Measurements from ENCODE around the gene STARD10. TPM values are rescaled to one million over a fixed set of nuclear protein-coding genes. Genes with fewer than 3 reads are reported as not detected.

STARD10 gene
- polyA plus RNA-seq, 3 donors = 49.3 to 142 (median 53.8) TPM

DNA sequence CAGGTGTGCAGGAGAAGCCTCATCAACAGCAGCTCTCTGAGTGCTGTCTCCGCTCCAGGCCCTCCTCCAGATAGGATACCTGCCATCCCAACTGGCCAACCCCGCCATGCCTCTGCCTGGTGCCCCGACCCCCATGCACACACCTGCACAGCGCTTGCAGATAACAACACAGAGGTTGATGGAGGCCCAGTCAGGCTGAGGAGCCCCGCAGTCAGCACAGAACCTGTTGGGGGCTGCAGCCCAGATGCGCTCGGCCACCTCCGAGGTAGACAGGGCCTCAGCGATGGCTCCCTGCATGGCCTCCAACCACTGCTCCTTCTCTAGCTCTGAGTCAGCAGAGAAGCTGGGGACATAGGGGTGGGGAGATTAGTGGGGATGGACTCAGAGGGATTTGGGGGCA, 86.8 kb downstream of the STARD10 start:
- WGBS, 3 donors = 92 to 97% (median 97%) methylated on average over 9 of the region's 9 CpGs
- H3K27ac ChIP-seq (ENCODE audit: low read depth, low read length) = no peak overlapping the region

DNA sequence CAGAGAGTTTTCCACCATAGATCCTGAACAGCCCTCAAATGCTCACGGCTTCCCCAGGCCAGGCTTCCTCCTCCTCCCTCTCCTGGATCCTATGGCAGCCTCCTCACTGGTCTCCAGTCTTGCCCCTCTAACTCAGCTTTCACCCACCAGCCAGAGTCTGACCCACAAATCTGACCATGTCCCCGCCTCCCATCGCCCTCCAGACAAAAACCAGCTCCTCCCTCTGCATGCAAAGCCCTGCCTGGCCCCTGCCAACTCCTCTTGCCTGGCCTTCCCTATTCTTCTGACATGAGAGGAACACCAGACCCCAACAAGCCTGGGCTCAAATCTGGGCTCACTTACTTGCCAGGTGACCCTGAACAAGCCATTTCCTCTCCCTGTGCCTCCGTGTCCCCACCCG, 87.3 kb downstream of the STARD10 start:
- 78 to 88% (median 79%) methylated on average over 5 of the region's 5 CpGs for WGBS, 3 donors
- H3K27ac ChIP-seq (ENCODE audit: low read depth, low read length) = no peak overlapping the region

DNA sequence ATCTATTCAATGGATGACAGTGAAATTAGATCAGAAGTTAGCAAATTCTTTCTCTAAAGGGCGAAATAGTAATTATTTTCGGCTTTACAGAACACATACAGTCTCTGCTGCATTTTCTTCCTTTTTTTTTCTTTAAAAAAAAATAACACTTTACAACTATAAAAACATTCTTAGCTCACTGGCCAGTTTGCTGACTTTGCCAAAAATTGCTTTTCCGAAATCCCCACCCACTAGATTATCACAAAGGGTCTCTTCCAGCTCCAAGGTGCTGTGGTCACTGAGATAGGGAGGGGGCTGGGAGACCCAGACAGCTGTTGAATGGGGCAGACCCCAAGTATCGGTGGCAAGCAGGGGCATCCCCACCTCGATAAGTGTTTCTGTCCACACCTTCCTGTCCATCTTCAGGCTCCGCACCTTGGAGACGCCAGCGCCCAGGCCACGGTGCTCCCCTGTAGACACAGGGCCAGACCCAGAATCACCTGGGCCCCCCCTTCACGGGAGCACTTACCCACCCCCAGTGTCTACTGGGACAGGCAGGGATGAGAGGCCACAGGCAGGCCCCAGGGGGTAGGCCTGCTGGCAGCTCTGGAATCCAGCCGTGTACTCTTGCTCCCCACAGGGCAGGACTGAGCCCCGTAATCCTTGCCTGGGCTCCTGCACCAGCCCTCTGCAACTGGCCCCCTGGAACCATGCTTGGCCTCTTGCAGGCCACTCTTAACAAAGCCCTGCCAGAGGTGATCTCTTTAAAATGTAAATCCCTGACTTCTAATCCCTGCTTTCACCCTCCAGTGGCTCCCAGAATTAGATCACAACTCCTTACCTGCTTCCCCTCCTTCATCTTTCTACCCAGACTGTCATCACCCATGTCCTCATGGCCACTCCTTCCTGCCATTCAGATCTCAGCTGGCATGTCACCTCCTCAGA, 88.1 kb downstream of the STARD10 start:
- WGBS, 3 donors = 80 to 85% (median 84%) methylated on average over 12 of the region's 12 CpGs
- H3K27ac ChIP-seq (ENCODE audit: low read depth, low read length) = no peak overlapping the region

DNA sequence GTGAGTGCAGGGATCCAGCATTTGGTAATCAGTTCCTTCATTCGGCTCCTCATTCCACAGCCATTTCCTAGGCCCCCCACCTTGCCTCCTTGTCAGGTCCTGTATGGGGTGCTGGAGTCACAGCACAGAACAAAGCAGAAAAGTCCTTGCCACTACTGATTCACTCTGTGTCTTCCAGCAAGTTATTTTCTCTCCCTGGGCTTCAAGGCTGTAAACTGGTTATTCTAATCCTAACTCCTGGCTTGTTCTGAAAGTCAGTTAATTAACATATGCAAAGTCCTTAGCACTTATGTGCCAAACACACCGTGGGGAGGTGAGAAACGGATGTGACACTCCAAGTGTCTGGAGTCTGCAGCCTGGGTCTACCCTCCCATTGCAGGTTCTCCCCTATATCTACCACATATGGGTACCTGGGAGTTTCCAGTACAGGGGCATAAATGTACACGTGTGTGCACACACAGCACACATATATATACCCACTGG, 89.0 kb downstream of the STARD10 start:
- no peak overlapping the region for H3K27ac ChIP-seq (ENCODE audit: low read depth, low read length)

More for the DNA sequence above, 89.0 kb downstream of the STARD10 start:
- whole genome bisulfite sequencing, 3 donors = 57 to 71% (median 62%) methylated on average over 4 of the region's 4 CpGs

Other genes with a start within 250 kb of the STARD10 start
- 10 to 100 TPM; 11.2 to 84.8 (median 40.8) TPM for gene PDE2A, start 119.6 kb downstream of the STARD10 start, polyA plus RNA-seq
- 100 to 1,000 TPM in 1 of 3 donors, 10 to 100 TPM in 2; 31.5 to 109 (median 49.9) TPM for gene ARAP1, start 41.6 kb downstream of the STARD10 start, polyA plus RNA-seq
- 10 to 100 TPM; 12.8 to 58.0 (median 26.1) TPM for gene ATG16L2, start 20.4 kb upstream of the STARD10 start, polyA plus RNA-seq